Measurements from ENCODE around the gene VPS35. TPM values are rescaled to one million over a fixed set of nuclear protein-coding genes. Genes with fewer than 3 reads are reported as not detected.

VPS35 gene
- total RNA-seq, 1 experiment from 2014 or later = 70.4 TPM

DNA sequence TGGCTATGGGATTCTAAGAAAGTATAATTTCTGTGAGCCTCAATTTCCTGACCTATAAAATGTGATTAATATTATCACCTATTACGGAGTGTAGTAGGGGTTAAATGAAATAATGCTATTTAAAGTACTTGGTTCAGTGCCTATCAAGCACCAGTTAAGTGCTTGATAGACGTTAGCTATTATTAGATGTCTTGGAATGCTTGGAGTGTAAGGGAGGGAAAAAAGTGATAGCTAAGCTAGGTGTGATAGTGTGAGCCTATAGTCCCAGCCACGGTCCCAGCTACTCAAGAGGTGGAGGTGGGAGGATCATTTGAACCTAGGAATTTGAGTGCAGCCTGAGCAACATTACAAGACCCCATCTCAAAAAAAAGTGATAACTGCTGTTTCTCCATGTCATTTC, 8.0 kb upstream of the VPS35 start:
- H3T11ph ChIP-seq (ENCODE audit: low read length) = no peak overlapping the region
- no peak overlapping the region for H4K5ac ChIP-seq (ENCODE audit: insufficient read length, low read depth, low read length)
- Mint-ChIP-seq H3K27ac (peak overlapping the region in 1 of 3 experiments; percentile 76; a peak in 1 of 7 replicates), H3K9me3 (no peaks in the 10 kb centered on the region), H3K4me3 (no peak overlapping the region), H3K27me3 (ENCODE audit: low read depth) (no peaks in the 10 kb centered on the region), H3K36me3 (ENCODE audit: insufficient read depth in 1 of 3, low read depth in 3 of 3) (peaks cover 41 to 77% (median 42%) of the 10 kb centered on the region in 3 experiments), H3K4me1 (no peaks in the 10 kb centered on the region)
- no peaks in the 10 kb centered on the region for H3K79me1 ChIP-seq (ENCODE audit: insufficient read depth, low read depth, low read length, poor library complexity, severe bottlenecking)
- no peak overlapping the region for H3K14ac ChIP-seq (ENCODE audit: insufficient read depth, low read length)
- no peak overlapping the region for H2BK15ac ChIP-seq (ENCODE audit: low read depth, low read length)
- no peak overlapping the region for H2BK120ac ChIP-seq (ENCODE audit: low read depth, low read length, poor library complexity, severe bottlenecking)
- no peaks in the 10 kb centered on the region for H3K9me3 ChIP-seq (ENCODE audit: control insufficient read depth, low read depth, low read length)
- no peaks in the 10 kb centered on the region for H3K4me1 ChIP-seq (ENCODE audit: insufficient read depth, low read length)
- no peak overlapping the region for H3K9ac ChIP-seq (ENCODE audit: extremely low read depth, insufficient read length, low read length)
- H2BK5ac ChIP-seq (ENCODE audit: insufficient read length, low read length) = no peak overlapping the region
- no peak overlapping the region for H3K56ac ChIP-seq (ENCODE audit: insufficient read length, low read depth, low read length)
- no peak overlapping the region for H3K27ac ChIP-seq (ENCODE audit: insufficient read length, low read depth, low read length)
- no peaks in the 10 kb centered on the region for H3K79me2 ChIP-seq (ENCODE audit: insufficient read depth, low read length)
- H2BK12ac ChIP-seq (ENCODE audit: insufficient read length, low read depth, low read length) = no peak overlapping the region
- no peak overlapping the region for H3K4ac ChIP-seq (ENCODE audit: low read depth, low read length)
- no peak overlapping the region for H3K4me2 ChIP-seq (ENCODE audit: insufficient read depth, insufficient read length, low read length)
- no peaks in the 10 kb centered on the region for H3K27me3 ChIP-seq (ENCODE audit: insufficient read depth, low read length)
- no peak overlapping the region for H4K8ac ChIP-seq (replicated peaks; ENCODE audit: insufficient read length, low read depth, low read length)
- no peaks in the 10 kb centered on the region for H4K20me1 ChIP-seq (ENCODE audit: control insufficient read depth, insufficient read depth, insufficient read length)
- no CpG with 5 or more reads among the region's 3 CpGs for WGBS (ENCODE audit: extremely low coverage, insufficient read length, low lambda C conversion rate)
- H3K23ac ChIP-seq (ENCODE audit: insufficient read length, low read depth, low read length) = no peak overlapping the region
- no peak overlapping the region for H2BK20ac ChIP-seq (ENCODE audit: low read depth, low read length, poor library complexity, severe bottlenecking)
- H4K91ac ChIP-seq (ENCODE audit: insufficient read length, low read depth, low read length) = no peak overlapping the region
- TF ChIP-seq, protein P1, sequence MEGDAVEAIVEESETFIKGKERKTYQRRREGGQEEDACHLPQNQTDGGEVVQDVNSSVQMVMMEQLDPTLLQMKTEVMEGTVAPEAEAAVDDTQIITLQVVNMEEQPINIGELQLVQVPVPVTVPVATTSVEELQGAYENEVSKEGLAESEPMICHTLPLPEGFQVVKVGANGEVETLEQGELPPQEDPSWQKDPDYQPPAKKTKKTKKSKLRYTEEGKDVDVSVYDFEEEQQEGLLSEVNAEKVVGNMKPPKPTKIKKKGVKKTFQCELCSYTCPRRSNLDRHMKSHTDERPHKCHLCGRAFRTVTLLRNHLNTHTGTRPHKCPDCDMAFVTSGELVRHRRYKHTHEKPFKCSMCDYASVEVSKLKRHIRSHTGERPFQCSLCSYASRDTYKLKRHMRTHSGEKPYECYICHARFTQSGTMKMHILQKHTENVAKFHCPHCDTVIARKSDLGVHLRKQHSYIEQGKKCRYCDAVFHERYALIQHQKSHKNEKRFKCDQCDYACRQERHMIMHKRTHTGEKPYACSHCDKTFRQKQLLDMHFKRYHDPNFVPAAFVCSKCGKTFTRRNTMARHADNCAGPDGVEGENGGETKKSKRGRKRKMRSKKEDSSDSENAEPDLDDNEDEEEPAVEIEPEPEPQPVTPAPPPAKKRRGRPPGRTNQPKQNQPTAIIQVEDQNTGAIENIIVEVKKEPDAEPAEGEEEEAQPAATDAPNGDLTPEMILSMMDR (conservative IDR thresholded peaks at IDR 0.05) = no peak
- no peak for DNase-seq
- H2AFZ ChIP-seq (ENCODE audit: low read length) = no peak overlapping the region
- no peak overlapping the region for H2AK5ac ChIP-seq (ENCODE audit: insufficient read length, low read length)
- no peaks in the 10 kb centered on the region for H3K23me2 ChIP-seq (ENCODE audit: insufficient read length, low read depth, low read length, poor library complexity, severe bottlenecking)
- H3K18ac ChIP-seq (ENCODE audit: insufficient read length, low read depth, low read length) = no peak overlapping the region
